A172 (cell line): Measurements from ENCODE around the gene LILRB2. TPM values are rescaled to one million over a fixed set of nuclear protein-coding genes. Genes with fewer than 3 reads are reported as not detected.
"Not testable (repeated sequence)": the region's sequence is repeated elsewhere in the genome, so short reads cannot be mapped to it uniquely, and the experiment has no call there.

Experiments used
- DNase-seq: peaks from one replicate; pipeline ENCODE4 v3.0.0-alpha.2; 2015; ENCODE audit warnings: low spot score
- total RNA-seq: library from RNA; depleted of rRNA; stranded (reverse); fragments of >200 nt; shearing (Covaris generic); gene quantifications from 2 replicates; pipeline ENCODE4 v1.2.3, GENCODE V29; 2014

Gene LILRB2
- total RNA-seq, 1 experiment from 2014 or later = not detected

DNA sequence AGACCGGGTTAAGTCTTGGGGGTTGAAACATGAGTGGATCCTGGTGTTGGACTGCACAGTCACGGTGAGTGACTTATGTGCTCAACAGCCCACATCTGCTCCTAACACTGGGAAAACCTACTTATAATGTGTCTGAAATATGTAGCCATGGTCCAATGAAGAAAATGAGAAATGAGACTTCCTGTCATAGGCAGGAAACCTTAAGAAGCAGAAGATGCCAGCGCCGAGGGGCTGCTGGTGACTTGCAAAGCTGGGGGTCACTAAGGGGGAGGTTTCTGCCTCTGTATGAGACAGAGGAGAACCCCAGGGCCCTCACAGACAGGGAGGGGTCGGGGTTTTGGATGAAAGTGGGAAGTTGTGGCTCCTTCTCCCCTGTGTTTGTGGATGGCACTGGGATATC is 8.7 kb downstream of the LILRB2 start:
- DNase-seq = not testable (repeated sequence)

DNA sequence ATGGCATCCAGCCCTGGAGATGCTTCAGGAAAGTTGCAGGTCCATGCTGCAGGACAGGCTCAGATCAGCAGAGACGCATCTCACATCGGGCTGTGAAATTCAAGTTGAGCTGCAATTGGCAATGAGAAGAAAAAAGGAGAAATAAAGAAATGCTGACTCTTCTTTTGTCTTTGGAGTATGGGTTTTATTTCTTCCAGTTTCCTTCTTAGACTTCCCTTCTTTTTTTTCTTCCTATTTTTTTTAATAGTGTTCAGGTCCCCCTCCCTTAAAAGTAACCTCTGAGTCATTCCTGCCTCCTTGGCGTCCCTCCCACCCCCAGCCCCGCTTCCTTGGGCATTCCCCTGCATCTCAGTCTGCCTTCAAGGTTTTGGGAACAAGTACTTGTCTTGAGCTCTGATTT is 9.3 kb downstream of the LILRB2 start:
- not testable (repeated sequence) for DNase-seq

DNA sequence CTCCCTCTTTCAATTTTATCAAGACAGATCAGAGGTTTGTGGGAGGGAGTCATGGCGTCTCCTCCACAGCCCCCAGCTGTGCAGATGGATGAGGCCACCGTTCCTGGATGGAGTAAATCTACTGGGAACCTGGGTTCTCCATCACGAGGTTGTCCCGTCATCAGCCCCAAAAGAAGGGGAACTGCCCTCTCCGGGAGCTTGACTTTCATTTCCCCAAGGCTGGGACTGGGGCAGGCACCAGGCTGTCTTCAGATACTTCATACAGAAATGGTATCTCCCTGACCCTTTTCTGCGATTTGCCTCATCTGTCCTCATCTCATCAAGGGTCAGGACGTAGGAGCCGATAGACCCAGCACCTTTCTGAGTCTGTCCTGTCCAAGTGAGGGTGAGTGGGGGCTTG is 9.8 kb downstream of the LILRB2 start:
- DNase-seq = no peak

DNA sequence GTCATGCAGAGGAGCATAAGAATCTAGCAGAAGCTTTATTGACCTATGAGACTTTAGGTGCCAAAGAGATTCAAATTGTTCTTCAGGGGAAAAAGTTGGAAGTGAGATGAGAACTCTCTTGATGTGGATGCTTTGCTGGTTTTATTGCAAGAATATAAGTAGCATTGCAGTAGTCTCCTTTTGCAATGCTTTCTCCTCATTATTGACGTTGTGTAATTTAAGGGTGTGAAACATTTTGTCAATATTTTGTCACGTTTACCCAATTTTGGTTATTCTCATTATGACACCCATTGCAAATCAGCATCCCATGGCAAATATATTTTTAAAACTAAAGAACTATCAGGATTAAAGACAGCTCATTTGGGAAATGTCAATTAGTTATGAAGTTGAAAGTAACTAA is 12.0 kb downstream of the LILRB2 start:
- no peak for DNase-seq

DNA sequence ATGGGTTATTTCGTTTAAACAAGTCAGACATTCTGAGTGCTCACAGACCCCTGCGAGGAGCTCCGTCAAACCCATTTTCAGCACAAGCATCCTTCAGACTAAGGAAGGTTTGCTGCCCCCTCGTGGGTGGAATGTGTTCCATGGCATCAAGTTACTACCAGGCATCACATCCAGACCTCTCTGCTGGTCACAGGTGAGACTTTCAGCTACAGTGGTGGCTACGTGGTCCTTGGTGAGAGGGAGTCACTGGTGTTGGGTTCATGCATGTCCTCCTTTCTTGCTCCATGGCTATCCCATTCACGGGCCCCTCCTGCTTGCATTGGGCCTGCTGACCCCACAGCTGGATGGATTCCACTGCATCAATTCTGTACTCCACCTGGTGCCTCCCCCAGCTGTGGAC is 14.8 kb downstream of the LILRB2 start:
- DNase-seq = peak; percentile 83

DNA sequence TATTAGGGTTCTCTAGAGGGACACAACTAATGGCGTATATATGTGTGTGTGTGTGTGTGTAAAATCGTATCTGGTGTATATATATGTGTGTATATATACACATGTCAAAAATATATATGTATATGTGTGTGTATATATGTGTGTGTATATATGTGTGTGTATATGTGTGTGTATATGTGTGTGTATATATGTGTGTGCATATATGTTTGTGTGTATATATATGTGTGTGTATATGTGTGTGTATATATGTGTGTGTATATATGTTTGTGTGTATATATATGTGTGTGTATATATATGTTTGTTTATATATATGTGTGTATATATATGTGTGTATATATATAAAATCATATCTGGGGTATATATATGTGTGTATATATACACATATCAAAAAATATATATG is 18.4 kb downstream of the LILRB2 start:
- DNase-seq = no peak

DNA sequence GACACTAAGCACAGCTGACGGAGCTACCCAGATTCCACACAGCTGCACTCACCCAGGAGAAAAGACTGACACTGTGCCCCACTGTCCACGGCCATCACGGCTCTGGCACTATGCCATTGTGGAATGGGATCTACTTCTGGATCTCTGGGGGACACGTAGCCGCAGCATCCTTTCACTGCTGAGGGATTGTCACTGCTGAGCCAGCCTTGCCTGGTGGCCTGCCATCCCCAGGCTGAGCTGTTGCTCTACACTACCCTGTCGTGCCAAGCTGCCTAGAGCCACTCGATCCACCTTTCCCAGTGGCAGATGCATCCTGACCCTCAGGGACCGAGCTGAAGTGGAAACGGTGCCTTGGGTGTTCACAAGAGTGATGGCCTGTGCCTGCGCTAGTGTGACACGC is 18.8 kb downstream of the LILRB2 start:
- no peak for DNase-seq

DNA sequence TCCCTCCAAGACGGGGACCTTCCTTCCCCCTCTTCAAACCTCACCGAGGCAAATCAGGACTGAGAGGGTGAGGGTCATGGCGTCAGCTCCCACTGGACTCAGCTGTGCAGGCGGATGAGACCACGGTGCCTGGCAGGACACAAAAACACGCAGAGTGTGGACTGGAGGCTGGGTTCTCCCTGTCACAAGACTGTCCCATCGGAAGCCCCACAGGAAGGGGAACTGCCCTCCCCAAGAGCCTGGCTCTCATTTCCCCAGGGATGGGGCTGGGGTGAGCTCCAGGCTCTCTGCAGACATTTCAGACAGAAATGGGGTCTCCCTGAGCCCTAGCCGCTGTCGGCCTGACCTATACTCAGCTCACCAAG is 23.8 kb downstream of the LILRB2 start, which contains the start of gene LILRB5:
Gene LILRB5, minus strand, starts transcription at position 158 of the 365 bp plus-strand sequence. Its CDS starts 80 bp downstream, at position 78.
- no peak for DNase-seq

DNA sequence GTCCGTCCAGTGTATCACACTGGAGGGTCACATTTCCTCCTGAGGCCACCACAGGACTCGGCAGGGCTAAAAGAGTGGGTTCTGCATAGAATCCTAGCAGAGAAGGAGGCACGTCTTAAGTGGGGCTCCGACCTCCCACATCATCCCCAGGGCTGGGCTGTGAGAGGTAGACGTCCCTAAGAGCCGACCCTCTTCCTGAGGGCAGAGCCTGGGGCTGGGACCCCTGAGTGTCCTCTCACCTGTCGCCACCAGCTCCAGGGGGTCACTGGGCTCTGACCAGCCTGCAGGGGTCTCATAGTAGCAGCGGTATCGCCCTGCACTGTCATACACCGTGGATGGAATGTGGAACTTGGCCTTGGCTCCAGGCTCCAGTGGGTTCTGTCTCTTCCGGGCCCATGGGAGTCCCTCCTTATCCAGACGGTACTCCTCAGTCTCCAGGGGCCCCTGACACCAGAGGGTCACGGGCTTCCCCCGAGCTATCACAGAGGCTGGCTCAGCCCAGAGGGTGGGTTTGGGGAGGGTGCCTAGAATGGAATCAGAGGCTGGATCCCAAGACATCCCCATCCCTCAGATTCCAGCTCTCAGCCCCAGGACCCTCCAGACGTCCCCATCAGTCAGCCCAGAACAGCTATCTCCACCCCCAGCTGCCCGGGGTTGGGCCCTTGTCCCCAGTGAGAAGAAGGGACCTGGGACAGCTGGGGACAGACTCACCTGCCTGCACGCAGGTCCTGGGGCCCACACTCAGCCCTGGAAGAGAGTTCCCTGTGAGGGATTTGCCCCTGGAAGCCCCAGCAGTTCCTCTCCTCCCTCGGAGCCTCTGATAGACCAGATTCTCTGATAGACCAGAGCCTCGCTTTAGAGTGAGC is 24.4 kb downstream of the LILRB2 start:
- DNase-seq = no peak

DNA sequence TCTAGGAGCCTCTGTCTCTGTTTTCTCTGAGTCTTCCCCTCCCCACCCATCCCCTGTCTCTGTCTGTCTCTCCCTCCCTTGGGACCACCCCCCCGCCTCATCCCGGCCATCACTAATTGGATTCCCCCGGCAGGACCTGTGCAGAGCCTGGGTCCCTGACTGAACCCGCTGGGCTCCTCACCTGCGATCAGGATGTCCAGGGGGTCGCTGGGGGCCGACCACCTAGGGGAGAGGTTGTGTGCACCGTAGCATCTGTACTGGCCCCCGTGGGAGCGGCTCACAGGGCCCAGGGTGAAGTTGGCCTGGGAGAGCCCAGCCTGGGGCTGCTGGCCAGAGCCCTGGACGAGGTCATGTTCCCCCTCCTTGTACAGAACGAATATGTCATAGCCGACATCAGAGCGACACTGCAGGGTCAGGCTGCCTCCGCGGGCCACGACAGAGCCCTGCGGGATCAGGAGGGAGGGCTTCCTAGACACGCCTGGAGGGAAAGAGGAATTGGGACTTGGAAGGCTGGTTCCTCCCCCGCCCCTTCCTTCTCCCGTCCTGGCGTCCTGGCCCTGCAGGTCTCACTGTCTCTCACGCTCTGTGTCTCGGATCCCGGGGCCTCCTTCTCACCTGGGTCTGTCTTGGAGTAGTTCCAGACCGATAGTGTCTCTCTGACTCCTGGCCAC is 25.7 kb downstream of the LILRB2 start:
- DNase-seq = no peak

DNA sequence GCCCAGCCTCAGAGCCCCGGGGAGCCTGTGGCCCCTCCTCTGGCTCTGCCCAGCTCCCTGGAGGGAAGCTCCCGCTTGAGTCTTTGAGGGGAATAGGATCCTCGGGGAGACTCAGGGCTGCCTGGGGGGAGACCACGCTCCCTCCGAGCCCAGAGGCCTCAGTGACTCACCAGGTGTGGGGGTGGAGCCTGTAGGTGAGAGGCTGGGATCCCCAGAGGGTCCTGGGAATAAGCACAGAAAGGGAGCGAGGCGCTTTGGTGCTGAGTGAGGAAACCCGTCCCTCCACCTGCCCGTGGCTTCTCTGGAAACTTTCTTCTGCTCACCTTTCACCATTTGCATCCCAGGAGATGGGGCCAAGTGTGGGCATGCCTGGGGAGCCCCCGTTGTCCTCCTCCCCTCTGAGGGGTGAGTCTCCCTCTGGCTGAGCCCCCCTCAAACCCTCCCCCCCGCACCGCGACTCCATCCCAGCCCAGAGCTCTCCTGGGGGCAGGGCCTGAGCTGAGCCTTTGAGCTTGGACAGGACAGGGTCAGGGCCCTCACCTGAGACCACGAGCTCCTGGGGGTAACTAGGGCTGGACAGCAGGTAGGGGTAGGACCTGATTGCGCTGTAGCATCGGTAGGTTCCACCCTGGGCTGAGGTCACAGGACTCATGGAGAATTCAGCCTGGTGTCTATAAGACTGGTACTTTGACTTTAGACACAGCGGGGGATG is 26.6 kb downstream of the LILRB2 start:
- no peak for DNase-seq

DNA sequence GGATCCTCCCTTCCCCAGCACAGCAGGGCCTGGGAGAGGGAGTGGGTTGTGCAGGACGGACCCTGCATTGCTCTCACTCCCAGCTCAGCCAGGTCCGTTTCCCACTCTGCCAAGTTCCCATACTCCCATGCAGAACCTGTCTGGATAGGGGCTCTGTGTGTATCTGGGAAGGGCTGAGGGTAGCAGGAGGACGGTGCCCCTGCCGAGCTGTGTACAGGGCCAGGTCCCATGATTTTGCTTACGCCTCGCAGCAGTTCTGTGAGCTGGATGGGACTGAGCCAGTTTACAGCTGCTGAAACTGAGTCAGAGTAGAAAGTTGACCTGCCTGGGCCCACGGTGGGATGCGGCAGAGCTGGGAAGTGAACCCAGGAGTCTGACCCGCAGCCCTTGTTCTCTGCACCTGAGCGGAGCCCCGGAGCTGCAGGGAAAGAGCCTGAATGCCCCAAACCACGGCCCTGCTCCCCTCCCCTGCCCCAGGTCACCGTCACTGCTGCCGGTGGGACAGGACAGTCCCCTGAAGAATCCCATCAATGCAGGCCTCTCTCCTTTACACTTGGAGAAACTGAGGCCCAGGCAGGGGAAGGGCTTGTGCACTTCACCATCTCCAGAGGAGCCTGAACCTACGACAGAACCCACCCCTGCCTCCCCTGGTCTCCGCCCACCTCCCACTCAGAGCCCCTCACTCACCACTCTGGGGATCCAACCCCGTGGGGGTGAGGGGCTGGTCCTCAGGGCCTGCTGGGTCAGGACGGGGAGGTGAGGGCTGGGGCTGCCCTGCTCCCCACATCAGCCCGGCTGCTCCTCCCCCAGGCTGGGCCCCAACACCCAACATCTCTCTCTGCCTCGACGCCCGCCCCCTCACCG is 27.3 kb downstream of the LILRB2 start:
- DNase-seq = no peak

DNA sequence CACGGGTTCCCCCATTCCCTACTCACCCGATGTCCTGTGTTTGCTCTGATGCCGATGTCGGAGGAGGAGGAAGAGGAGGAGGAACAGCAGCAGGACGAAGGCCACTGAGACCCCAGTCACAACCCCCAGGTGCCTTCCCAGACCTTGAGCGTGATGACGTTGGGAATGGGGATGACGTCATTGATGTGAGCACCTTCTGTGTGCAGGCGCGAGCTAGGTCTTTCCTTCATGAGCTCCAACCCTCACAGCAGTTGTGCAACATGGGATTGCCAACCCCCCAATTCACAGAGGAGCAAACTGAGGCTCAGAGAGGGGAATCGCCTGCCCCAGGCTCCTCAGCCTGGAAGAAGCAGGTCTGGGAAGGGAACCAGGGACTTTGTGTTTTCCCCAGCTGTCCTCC is 28.1 kb downstream of the LILRB2 start:
- no peak for DNase-seq

DNA sequence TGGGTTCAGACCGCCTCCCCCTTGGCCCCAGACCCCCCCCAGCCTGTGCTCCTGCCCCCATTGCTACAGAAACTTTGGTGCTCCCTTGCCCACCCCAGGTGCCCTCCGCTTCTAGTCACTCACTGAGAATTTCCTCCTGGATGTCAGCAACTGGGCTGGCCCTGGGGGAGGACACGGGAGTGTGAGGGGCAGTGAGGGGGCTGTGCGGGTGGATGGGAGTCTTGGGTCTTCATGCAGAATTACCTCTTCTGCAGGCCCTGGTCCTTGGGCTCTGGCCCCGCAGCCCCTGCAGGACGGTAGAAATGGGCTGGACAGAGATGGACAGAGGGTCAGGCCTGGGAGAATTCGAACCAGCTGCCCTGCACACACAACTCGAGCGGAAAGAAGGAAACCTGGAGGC is 28.7 kb downstream of the LILRB2 start:
- no peak for DNase-seq

DNA sequence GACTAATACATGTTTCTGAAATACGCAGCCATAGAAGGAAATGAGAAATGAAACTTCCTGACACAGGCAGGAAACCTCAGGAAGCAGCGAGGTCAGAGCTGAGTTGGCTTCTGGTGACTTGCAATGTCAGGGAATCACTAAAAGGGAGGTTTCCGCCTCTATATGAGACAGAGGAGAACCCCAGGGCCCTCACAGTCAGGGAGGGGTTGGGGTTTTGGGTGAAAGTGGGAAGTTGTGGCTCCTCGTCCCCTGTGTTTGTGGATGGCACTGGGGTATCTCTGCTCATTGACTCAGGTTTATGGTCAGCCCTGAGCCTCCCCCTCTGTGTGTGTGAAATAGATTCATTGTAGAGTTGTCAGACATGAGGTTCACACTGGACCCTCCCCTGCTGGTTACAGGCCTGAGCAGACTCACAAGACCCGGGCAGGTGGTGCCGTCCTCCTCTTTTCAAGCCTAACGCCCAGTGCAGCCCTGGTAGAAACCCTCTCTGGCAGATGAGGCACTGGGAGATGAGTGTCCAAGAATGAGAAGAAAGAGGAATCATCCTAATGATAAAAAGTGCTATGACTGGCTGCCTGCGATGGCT is 32.8 kb downstream of the LILRB2 start:
- DNase-seq = peak; percentile 57

DNA sequence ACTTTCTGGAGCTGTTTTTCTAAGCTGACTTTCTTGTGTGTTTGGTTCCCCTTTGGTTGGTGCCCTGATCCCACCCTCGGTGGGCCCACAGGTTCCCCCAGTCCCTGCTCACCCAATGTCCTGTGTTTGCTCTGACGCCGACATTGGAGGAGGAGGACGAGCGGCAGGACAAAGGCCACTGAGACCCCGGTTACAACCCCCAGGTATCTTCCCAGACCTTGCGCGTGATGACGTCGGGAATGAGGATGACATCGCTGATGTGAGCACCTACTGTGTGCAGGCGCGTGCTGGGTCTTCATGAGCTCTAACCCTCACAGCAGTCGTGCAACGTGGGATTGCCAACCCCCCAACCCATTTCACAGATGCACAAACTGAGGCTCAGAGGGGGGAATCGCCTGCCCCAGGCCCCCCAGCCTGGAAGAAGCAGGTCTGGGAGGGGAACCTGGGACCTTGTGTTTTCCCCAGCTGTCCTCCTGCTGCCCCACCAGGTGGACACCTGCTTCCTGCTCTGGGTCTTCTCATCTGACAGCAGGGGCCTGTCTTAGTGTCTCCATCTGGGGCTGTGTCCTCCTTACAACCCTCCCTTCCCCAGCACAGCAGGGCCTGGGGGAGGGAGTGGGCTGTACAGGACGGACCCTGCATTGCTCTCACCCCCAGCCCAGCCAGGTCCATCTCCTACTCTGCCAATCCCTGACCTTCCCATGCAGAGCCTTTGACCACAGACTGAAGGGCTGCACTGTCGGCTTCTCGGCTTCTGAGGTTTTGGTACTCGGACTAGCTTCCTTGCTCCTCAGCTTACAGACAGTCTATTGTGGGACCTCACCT is 33.6 kb downstream of the LILRB2 start:
- DNase-seq = no peak

DNA sequence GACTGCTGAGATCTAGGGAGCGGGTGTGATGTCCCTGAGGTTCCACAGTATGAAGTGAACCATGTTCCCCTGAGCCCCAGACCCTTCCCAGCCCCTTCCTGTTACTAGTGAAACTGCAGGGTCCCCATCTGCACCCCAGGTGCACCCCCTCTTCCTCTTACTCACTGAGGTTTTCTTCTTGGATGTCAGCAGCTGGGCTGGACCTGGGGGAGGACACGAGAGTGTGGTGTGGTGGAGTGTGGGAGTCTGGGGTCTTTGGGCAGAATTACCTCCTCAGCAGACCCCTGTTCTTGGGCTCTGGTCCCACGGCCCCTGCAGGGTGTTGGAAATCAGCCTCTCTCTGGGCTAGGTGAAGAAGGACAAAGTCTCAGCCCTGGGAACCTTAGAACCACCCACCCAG is 35.0 kb downstream of the LILRB2 start:
- DNase-seq = no peak

DNA sequence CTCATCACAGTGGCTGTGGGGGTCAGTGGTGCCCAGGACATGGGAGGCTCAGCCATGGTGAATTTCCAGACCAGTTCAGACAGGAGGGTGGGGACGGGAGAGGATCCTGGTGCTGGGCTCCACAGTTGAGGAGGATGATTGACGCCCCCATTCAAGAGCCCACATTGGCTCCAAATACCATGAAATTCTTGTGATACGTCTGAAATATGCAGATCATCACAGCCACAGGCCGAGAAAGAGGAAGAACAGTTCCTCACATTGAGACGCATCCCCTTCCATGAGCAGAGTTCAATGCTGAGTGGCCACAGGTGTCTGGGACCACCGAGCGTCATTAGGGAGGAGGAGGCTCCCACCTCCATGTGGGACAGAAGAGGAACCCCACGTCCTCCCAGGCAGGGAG is 37.1 kb downstream of the LILRB2 start:
- DNase-seq = not testable (repeated sequence)

DNA sequence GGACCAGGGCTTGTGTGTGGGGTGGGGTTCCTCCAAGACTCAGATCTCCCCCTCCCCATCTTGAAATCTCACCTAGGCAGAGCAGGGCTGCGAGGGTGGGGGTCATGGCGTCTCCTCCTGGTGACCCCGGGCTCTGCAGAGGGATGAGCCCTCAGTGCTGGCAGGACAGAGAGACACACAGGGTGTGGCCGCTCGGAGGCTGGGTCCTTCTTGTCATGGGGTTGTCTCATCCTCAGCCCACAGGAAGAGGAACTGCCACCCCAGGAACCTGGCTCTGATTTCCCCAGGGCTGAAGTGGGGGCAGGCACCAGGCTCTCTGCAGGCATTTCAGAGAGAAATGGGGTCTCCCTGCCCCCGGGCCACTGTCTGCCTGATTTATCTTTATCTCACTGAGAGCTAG is 38.3 kb downstream of the LILRB2 start, which contains the start of gene LILRA6:
Gene LILRA6, minus strand, starts transcription at position 145 of the 400 bp plus-strand sequence.
- not testable (repeated sequence) for DNase-seq

DNA sequence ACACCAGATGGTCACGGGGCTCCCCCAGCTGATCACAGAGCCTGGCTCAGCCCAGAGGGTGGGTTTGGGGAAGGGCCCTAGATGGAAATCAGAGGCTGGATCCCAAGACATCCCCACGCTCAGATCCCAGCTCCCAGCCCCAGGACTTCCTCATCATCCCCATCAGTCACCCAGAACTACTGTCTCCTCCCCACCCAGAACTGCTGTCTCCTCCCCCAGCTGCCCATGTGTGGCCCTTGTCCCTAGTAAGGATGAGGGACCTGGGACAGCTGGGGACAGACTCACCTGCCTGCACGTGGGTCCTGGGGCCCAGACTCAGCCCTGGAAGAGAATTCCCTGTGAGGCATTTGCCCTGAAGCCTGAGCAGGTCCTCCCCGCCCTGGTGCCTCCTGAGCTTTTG is 38.7 kb downstream of the LILRB2 start:
- not testable (repeated sequence) for DNase-seq
